Natural killer cell (primary cell): ENCODE data around the gene LSAMP. TPM values are rescaled to one million over a fixed set of nuclear protein-coding genes. Genes with fewer than 3 reads are reported as not detected.

Experiments used
- ATAC-seq, 3 donors: fragments of 150-1000 bp in 2 of 3; fragments of 200-7000 bp in 1 of 3; cut with Tn5 transposase; 1 replicate in 1 of 3; 2 replicates in 2 of 3; pipeline ENCODE4 v1.10.0; 2021; ENCODE audit warnings: mild to moderate bottlenecking in 2 of 3, moderate library complexity in 2 of 3
- DNase-seq, 2 donors: peaks; one replicate each; pipeline versions ENCODE4 v3.0.0 to v3.0.0-alpha.2; 2013 to 2021; ENCODE audit warnings: mixed read lengths in 1 of 2
- H3K27ac ChIP-seq: one replicate; pipeline ENCODE4 v1.5.1; 2013; ENCODE audit warnings: mild to moderate bottlenecking, low read length
- H3K27me3 ChIP-seq: one replicate; pipeline ENCODE4 v1.6.1; 2013; ENCODE audit warnings: low read length; ENCODE audit not compliant: control insufficient read depth, insufficient read depth
- H3K36me3 ChIP-seq: one replicate; pipeline ENCODE4 v1.6.1; 2013; ENCODE audit warnings: low read length; ENCODE audit not compliant: control insufficient read depth, insufficient read depth
- H3K4me1 ChIP-seq: one replicate; pipeline ENCODE4 v1.6.1; 2013; ENCODE audit warnings: low read length; ENCODE audit not compliant: control insufficient read depth, insufficient read depth
- H3K4me3 ChIP-seq: one replicate; pipeline ENCODE4 v1.5.1; 2013; ENCODE audit warnings: low read length
- H3K9me3 ChIP-seq: one replicate; pipeline ENCODE4 v1.6.1; 2013; ENCODE audit warnings: low read length; ENCODE audit not compliant: control insufficient read depth, insufficient read depth
- H3K27ac Mint-ChIP-seq, 2 donors: one replicate each; pipeline ENCODE4 v1.8.0; 2022; ENCODE audit warnings: mild to moderate bottlenecking in 2 of 2, mixed read lengths in 2 of 2, moderate library complexity in 1 of 2
- H3K27me3 Mint-ChIP-seq, 2 donors: one replicate each; pipeline ENCODE4 v1.8.0; 2022; ENCODE audit warnings: low read depth in 2 of 2, mixed read lengths in 2 of 2
- H3K36me3 Mint-ChIP-seq: one replicate; pipeline ENCODE4 v1.8.0; 2022; ENCODE audit warnings: mixed read lengths
- H3K4me1 Mint-ChIP-seq, 2 donors: one replicate each; pipeline ENCODE4 v1.8.0; 2022; ENCODE audit warnings: mixed read lengths in 2 of 2
- H3K4me3 Mint-ChIP-seq: one replicate; pipeline ENCODE4 v1.8.0; 2022; ENCODE audit warnings: mild to moderate bottlenecking, moderate library complexity, mixed read lengths
- H3K9me3 Mint-ChIP-seq, 2 donors: one replicate each; pipeline ENCODE4 v1.8.0; 2022; ENCODE audit warnings: mixed read lengths in 2 of 2
- CTCF ChIP-seq: fragments of 200-600 bp; IDR thresholded peaks from one replicate; pipeline ENCODE4 v1.8.0; 2022; ENCODE audit warnings: antibody characterized with exemption
- WGBS: methylation state at CpG from one replicate; pipeline ENCODE4 v1.1.7; 2013; ENCODE audit warnings: missing lambda C conversion rate; ENCODE audit not compliant: insufficient coverage; 5-methylcytosine and 5-hydroxymethylcytosine counted together
- intact Hi-C: fragments of 100-400 bp; cut with micrococcal nuclease; formaldehyde crosslinking; loops from one replicate; pipeline ENCODE4 v1.14.2; 2022
- total RNA-seq, 4 donors: library from RNA; stranded (reverse); fragments of 120-200 nt in 1 of 4; gene quantifications; one replicate each; pipeline versions ENCODE4 v1.2.3 to v1.2.4, GENCODE V29; 2013 to 2022

Gene LSAMP
- total RNA-seq, 3 donors from 2014 or later (not counting 1 experiment from before 2014, with no cell fraction given): not detected

- Histone ChIP-seq H3K27ac (no peak overlapping the region), H3K4me1 (no peaks in the 10 kb centered on the region), H3K9me3 (no peaks in the 10 kb centered on the region), H3K4me3 (no peak overlapping the region), H3K36me3 (no peaks in the 10 kb centered on the region), H3K27me3 (no peaks in the 10 kb centered on the region)
- Mint-ChIP-seq H3K27me3 (no peaks in the 10 kb centered on the region), H3K9me3 (peaks cover 0 to 2% of the 10 kb centered on the region in 2 donors), H3K4me3 (no peak overlapping the region), H3K36me3 (no peaks in the 10 kb centered on the region), H3K27ac (no peak overlapping the region), H3K4me1 (no peaks in the 10 kb centered on the region)
- TF ChIP-seq CTCF: no peak
- no peak for ATAC-seq
- WGBS: 62% methylated on average over 1 of the region's 2 CpGs
- intact Hi-C loops: no loop called here
- no peak for DNase-seq
These were observed 554.7 kb downstream of the LSAMP start for GRCh38 chr3:115890579-115890978.

- H3K4me3 Mint-ChIP-seq: no peak overlapping the region
- no peak for DNase-seq
- no peak overlapping the region for H3K4me3 ChIP-seq
- no peaks in the 10 kb centered on the region for H3K4me1 ChIP-seq
- 63% methylated on average over 2 of the region's 2 CpGs for WGBS
- no peak overlapping the region for H3K27ac Mint-ChIP-seq
- intact Hi-C loops: no loop called here
- no peak for TF ChIP-seq CTCF
- H3K4me1 Mint-ChIP-seq: no peaks in the 10 kb centered on the region
- H3K36me3 Mint-ChIP-seq: no peaks in the 10 kb centered on the region
- ATAC-seq: no peak
- no peaks in the 10 kb centered on the region for H3K27me3 ChIP-seq
- H3K9me3 ChIP-seq: no peaks in the 10 kb centered on the region
- H3K9me3 Mint-ChIP-seq: peaks cover 0 to 2% of the 10 kb centered on the region in 2 donors
- H3K27ac ChIP-seq: no peak overlapping the region
- no peaks in the 10 kb centered on the region for H3K36me3 ChIP-seq
- H3K27me3 Mint-ChIP-seq: no peaks in the 10 kb centered on the region
These were observed 559.7 kb downstream of the LSAMP start for GRCh38 chr3:115885621-115886020.

- H3K36me3 Mint-ChIP-seq: no peaks in the 10 kb centered on the region
- Histone ChIP-seq H3K4me3 (no peak overlapping the region), H3K27ac (no peak overlapping the region), H3K36me3 (no peaks in the 10 kb centered on the region), H3K27me3 (no peaks in the 10 kb centered on the region), H3K9me3 (no peaks in the 10 kb centered on the region), H3K4me1 (no peaks in the 10 kb centered on the region)
- ATAC-seq: no peak
- intact Hi-C loops: no loop called here
- TF ChIP-seq CTCF: no peak
- no peak for DNase-seq
- no peaks in the 10 kb centered on the region for H3K27me3 Mint-ChIP-seq
- H3K4me3 Mint-ChIP-seq: no peak overlapping the region
- H3K27ac Mint-ChIP-seq: no peak overlapping the region
- no peaks in the 10 kb centered on the region for H3K9me3 Mint-ChIP-seq
- 29% methylated on average over 1 of the region's 1 CpG for WGBS
- H3K4me1 Mint-ChIP-seq: no peaks in the 10 kb centered on the region
These were observed 567.7 kb downstream of the LSAMP start for GRCh38 chr3:115877615-115877899.

GRCh38 chr3:115876876-115877614 lies 568.2 kb downstream of the LSAMP start:
- H3K4me1 ChIP-seq: no peaks in the 10 kb centered on the region
- 15% methylated on average over 8 of the region's 8 CpGs for WGBS
- no peaks in the 10 kb centered on the region for H3K4me1 Mint-ChIP-seq
- H3K36me3 ChIP-seq: no peaks in the 10 kb centered on the region
- H3K36me3 Mint-ChIP-seq: no peaks in the 10 kb centered on the region
- no peaks in the 10 kb centered on the region for H3K9me3 Mint-ChIP-seq
- no peaks in the 10 kb centered on the region for H3K27me3 Mint-ChIP-seq
- H3K27me3 ChIP-seq: no peaks in the 10 kb centered on the region
- ATAC-seq: no peak
- DNase-seq: no peak
- H3K9me3 ChIP-seq: no peaks in the 10 kb centered on the region
- TF ChIP-seq CTCF: no peak
- no peak overlapping the region for H3K4me3 ChIP-seq
- no peak overlapping the region for H3K4me3 Mint-ChIP-seq
- H3K27ac Mint-ChIP-seq: no peak overlapping the region
- intact Hi-C loops: no loop called here
- no peak overlapping the region for H3K27ac ChIP-seq
